Measurements from ENCODE around the gene CLCA1.
A peak's percentile ranks its signal among the peaks of the same experiment; 100 is the strongest.

Gene CLCA1, protein sequence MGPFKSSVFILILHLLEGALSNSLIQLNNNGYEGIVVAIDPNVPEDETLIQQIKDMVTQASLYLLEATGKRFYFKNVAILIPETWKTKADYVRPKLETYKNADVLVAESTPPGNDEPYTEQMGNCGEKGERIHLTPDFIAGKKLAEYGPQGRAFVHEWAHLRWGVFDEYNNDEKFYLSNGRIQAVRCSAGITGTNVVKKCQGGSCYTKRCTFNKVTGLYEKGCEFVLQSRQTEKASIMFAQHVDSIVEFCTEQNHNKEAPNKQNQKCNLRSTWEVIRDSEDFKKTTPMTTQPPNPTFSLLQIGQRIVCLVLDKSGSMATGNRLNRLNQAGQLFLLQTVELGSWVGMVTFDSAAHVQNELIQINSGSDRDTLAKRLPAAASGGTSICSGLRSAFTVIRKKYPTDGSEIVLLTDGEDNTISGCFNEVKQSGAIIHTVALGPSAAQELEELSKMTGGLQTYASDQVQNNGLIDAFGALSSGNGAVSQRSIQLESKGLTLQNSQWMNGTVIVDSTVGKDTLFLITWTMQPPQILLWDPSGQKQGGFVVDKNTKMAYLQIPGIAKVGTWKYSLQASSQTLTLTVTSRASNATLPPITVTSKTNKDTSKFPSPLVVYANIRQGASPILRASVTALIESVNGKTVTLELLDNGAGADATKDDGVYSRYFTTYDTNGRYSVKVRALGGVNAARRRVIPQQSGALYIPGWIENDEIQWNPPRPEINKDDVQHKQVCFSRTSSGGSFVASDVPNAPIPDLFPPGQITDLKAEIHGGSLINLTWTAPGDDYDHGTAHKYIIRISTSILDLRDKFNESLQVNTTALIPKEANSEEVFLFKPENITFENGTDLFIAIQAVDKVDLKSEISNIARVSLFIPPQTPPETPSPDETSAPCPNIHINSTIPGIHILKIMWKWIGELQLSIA

GRCh38 chr1:86468501-86468977 is at the start of gene CLCA1:
Gene CLCA1, plus strand, starts transcription at chr1:86468927. Its CDS starts 45 bp downstream, at chr1:86468972.
- no peak for DNase-seq (ENCODE audit: low read depth)

- no peak for DNase-seq (ENCODE audit: low read depth)
These were observed 49.3 kb upstream of the CLCA1 start for GRCh38 chr1:86419277-86419903.

GRCh38 chr1:86421601-86422280 is 47.0 kb upstream of the CLCA1 start:
- no peak for DNase-seq (ENCODE audit: low read depth)

- DNase-seq (ENCODE audit: low read depth): no peak
These were observed 45.3 kb upstream of the CLCA1 start for GRCh38 chr1:86423473-86423872.

DNA sequence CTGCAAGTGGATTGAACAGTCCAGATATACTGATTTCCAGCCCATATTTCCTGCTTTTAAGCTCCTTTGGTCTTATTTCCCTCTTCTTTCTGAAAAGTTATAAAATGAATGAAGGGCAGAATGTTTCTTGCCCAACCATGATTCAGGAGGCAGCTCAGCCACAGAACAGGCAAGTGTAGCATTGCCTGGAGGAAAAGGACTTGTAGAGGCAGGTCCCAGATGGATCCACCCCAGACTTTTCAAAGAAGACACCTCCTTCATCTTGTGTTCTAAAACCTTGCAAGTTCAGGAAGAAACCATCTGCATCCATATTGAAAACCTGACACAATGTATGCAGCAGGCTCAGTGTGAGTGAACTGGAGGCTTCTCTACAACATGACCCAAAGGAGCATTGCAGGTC is 44.9 kb upstream of the CLCA1 start, which contains the start of gene CLCA2:
Gene CLCA2, plus strand, starts transcription at position 299 of the 400 bp plus-strand sequence. Its CDS starts 77 bp downstream, at position 376.
- no peak for DNase-seq (ENCODE audit: low read depth)

- no peak for DNase-seq (ENCODE audit: low read depth)
These were observed 39.5 kb upstream of the CLCA1 start for GRCh38 chr1:86429122-86429725.

GRCh38 chr1:86429835-86430234 is 38.9 kb upstream of the CLCA1 start:
- peak; percentile 90 for DNase-seq (ENCODE audit: low read depth)

GRCh38 chr1:86430376-86430775 is 38.4 kb upstream of the CLCA1 start:
- no peak for DNase-seq (ENCODE audit: low read depth)

DNA sequence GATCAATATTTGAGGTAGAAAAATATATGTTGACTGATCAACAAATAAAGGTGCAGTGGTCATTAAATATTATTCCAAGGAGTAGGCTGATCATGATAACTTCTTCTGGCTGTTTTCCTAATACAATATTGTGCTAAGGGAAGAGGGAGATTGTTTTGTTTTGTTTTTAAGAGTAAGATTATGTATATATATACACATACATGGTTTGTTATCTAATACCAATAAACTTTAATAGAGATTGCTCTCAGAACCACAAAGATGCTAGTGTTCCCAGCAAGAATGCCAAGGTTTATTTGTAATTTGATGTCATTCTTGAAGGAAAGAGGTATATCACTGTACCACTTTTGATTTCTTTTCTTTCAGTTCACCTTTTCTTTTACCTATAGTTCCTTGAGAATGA is 34.7 kb upstream of the CLCA1 start:
- DNase-seq (ENCODE audit: low read depth): no peak

DNA sequence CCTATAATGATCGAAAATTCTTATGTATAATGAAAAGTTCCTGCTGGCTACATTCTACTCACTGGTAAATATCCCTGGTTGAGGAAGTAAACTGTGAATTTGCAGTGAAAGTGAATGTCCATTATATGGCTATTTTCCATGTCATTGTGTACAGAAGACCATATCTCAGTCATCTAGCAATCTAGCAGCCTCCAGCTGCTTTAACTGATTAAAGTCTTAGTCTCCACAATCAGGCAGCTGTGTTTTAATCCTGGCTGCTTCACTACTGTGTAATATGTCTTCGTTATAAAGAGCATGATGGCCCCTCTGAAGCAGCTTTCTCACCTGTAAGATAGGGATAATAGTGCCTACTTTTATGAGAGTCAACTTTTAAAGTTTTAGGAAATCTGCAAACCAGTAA is 33.4 kb upstream of the CLCA1 start:
- DNase-seq (ENCODE audit: low read depth): no peak

DNA sequence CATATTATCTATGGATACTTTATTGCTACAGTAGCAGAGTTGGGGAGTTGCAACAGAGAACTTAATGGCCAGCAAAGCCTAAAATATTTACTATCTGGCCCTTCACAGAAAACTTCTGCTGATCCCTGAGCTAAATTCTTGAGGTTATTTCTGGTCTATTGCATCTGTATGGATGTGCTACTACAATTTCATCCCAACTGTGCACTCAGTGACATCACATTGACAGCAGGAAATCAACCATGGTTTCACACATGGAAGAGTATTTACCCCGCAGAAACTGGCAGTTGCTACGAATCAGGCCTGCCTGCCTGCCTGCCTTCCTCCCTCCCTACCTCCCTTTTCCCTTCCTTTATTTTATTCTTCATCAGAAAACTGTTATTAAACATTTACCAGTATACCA is 32.7 kb upstream of the CLCA1 start:
- DNase-seq (ENCODE audit: low read depth): no peak

GRCh38 chr1:86441581-86441980 is 27.1 kb upstream of the CLCA1 start:
- DNase-seq (ENCODE audit: low read depth): no peak

DNA sequence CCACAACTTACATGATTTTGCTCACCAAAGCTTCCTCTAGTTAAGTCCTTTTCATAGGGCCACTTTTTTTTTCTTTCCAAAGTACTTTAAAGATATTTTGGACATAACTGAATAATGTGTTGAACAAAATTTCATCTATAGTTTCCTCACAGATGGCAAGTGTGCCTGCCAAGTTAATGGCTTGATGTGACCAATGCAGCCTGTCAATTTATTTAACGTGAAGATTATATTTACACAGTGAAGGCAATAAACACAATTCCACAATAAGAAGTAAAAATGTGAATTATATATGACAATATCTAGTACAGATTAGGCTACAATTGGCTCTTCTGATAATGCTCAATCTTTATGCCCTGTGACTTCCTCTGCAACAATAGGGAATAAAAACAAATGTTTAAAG is 26.7 kb upstream of the CLCA1 start:
- no peak for DNase-seq (ENCODE audit: low read depth)

DNA sequence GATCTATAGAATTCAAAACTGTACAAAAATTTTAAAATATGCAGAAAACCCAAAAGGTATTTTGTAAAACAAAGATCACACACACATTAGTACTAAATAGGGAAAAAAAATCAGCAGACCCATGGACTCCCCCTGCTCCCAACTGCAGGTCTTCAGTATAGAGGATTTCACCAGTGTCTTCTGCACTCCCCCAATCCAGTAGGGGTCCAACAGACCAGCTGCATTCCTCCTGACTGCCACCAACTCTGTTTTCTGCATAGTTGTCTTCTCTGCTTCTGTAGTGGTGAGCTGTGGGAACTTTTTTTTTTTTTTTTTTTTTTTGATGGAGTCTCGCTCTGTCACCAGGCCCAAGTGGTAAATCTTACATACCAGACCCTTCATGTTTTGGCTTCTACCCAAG is 22.8 kb upstream of the CLCA1 start:
- no peak for DNase-seq (ENCODE audit: low read depth)

GRCh38 chr1:86447198-86447790 is 21.4 kb upstream of the CLCA1 start:
- no peak for DNase-seq (ENCODE audit: low read depth)

- no peak for DNase-seq (ENCODE audit: low read depth)
These were observed 20.1 kb upstream of the CLCA1 start for GRCh38 chr1:86448670-86449069.

- DNase-seq (ENCODE audit: low read depth): no peak
These were observed 19.6 kb upstream of the CLCA1 start for GRCh38 chr1:86449103-86449502.

DNA sequence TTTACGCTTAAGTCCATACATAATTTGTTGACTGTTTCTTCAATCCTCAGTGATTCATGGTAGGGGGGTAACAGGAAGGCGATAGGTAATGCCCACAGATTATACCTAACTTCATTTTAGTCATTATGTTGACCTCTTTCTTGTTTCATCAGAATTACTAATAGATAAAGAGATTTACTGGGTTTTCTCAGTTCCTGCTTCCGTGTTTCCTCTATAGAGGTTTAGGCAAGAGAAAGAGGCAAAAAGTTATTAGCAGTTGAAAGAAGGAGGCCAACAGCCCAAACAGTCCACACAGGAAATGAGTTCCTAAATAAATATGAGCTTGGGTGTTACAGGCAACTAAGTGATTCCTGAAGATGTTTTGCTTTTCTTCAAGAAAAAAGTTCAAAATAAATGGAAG is 17.9 kb upstream of the CLCA1 start:
- DNase-seq (ENCODE audit: low read depth): no peak

GRCh38 chr1:86453664-86454063 is 15.1 kb upstream of the CLCA1 start:
- no peak for DNase-seq (ENCODE audit: low read depth)

GRCh38 chr1:86455073-86455472 is 13.7 kb upstream of the CLCA1 start:
- DNase-seq (ENCODE audit: low read depth): no peak

DNA sequence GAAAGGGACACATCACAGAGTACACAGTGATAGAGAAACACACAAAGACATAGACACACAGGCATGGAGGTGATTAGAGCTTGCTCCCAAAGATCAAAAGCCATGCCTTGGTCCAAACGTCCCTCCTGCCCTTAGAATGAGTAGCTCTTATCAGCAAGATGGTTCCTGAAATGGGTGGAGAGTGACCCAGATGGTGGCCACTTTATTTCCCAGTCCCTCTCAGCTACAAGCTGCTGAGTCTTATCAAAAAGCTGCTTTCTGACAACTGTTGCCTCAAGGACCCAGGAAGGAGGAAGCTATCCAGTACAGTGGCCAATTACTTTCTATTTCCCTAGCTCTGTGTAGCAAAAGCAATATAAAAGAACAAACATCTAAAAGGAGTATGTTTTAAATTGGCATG is 7.7 kb upstream of the CLCA1 start:
- DNase-seq (ENCODE audit: low read depth): no peak
